ENCODE results near the gene COG2.

The COG2 gene

GRCh38 chr1:230701895-230702768, 59.9 kb downstream of the COG2 start:
- no peak for DNase-seq (ENCODE audit: low read depth)

- no peak for DNase-seq (ENCODE audit: low read depth)
These were observed 60.8 kb downstream of the COG2 start for GRCh38 chr1:230702934-230703678.

- no peak for DNase-seq (ENCODE audit: low read depth)
These were observed 61.6 kb downstream of the COG2 start for GRCh38 chr1:230703679-230704385.

GRCh38 chr1:230704830-230705229, 62.5 kb downstream of the COG2 start:
- DNase-seq (ENCODE audit: low read depth), result no peak

GRCh38 chr1:230705289-230706019, 63.2 kb downstream of the COG2 start:
- no peak for DNase-seq (ENCODE audit: low read depth)

GRCh38 chr1:230706020-230706699, 63.9 kb downstream of the COG2 start:
- no peak for DNase-seq (ENCODE audit: low read depth)

- DNase-seq (ENCODE audit: low read depth), result no peak
These were observed 64.8 kb downstream of the COG2 start for GRCh38 chr1:230706887-230707731.

- DNase-seq (ENCODE audit: low read depth), result no peak
These were observed 65.7 kb downstream of the COG2 start for GRCh38 chr1:230707732-230708630.

- no peak for DNase-seq (ENCODE audit: low read depth)
These were observed 66.6 kb downstream of the COG2 start for GRCh38 chr1:230708631-230709580.

- no peak for DNase-seq (ENCODE audit: low read depth)
These were observed 67.6 kb downstream of the COG2 start for GRCh38 chr1:230709619-230710542.

- DNase-seq (ENCODE audit: low read depth), result no peak
These were observed 68.2 kb downstream of the COG2 start for GRCh38 chr1:230710543-230710904.

GRCh38 chr1:230711245-230711644, 69.0 kb downstream of the COG2 start:
- DNase-seq (ENCODE audit: low read depth), result no peak

GRCh38 chr1:230712470-230712942, 70.2 kb downstream of the COG2 start:
- DNase-seq (ENCODE audit: low read depth), result no peak

- DNase-seq (ENCODE audit: low read depth), result no peak
These were observed 70.9 kb downstream of the COG2 start for GRCh38 chr1:230713138-230713537.

GRCh38 chr1:230713547-230713914, 71.2 kb downstream of the COG2 start:
- DNase-seq (ENCODE audit: low read depth), result no peak

- DNase-seq (ENCODE audit: low read depth), result no peak
These were observed 71.9 kb downstream of the COG2 start, which contains the start of gene AGT for GRCh38 chr1:230713915-230714764. Gene AGT (minus strand): TSS chr1:230714122. CDS start chr1:230710823, 3,299 bp downstream.

All from stimulated activated CD8-positive, alpha-beta memory T cell treated with anti-CD3 and anti-CD28 coated beads, Interleukin-15, amount 100 ng/mL, for 1 hour (primary cell).